Osteoblast (primary cell): ENCODE results near the gene GRM7. TPM values are rescaled to one million over a fixed set of nuclear protein-coding genes. Genes with fewer than 3 reads are reported as not detected.

Source experiments
- DNase-seq: peaks from one replicate; pipeline ENCODE4 v3.0.0; 2011; ENCODE audit warnings: low spot score, mixed read lengths; ENCODE audit not compliant: insufficient read length; ENCODE audit errors: missing footprints
- H2AFZ ChIP-seq: 2 replicates; pipeline ENCODE4 v1.6.0; 2011; ENCODE audit warnings: mild to moderate bottlenecking, low read length
- H3K27ac ChIP-seq: 2 replicates; pipeline ENCODE4 v1.5.1; 2011; ENCODE audit warnings: mild to moderate bottlenecking, low read depth, low read length, moderate library complexity
- H3K27me3 ChIP-seq: 2 replicates; pipeline ENCODE4 v1.6.0; 2012; ENCODE audit warnings: mild to moderate bottlenecking, control low read depth, inconsistent platforms, low read length, moderate library complexity; ENCODE audit not compliant: insufficient read depth
- H3K36me3 ChIP-seq: 2 replicates; pipeline ENCODE4 v1.5.1; 2011; ENCODE audit warnings: mild to moderate bottlenecking, low read length, control low read depth, moderate library complexity; ENCODE audit not compliant: insufficient read depth
- H3K4me1 ChIP-seq: 2 replicates; pipeline ENCODE4 v1.5.1; 2011; ENCODE audit warnings: mild to moderate bottlenecking, low read length, control low read depth, moderate library complexity; ENCODE audit not compliant: insufficient read depth
- H3K4me2 ChIP-seq: 2 replicates; pipeline ENCODE4 v1.6.0; 2011; ENCODE audit warnings: mild to moderate bottlenecking, low read length; ENCODE audit not compliant: insufficient read depth
- H3K4me3 ChIP-seq: fragments of 200-600 bp; sonication (generic); 3 replicates; pipeline ENCODE4 v1.5.1; 2012; ENCODE audit warnings: mild to moderate bottlenecking, low read length, inconsistent platforms; ENCODE audit not compliant: insufficient read depth
- H3K79me2 ChIP-seq: 2 replicates; pipeline ENCODE4 v1.6.0; 2012; ENCODE audit warnings: mild to moderate bottlenecking, low read length, control low read depth, inconsistent platforms; ENCODE audit not compliant: insufficient read depth
- H3K9me3 ChIP-seq: 2 replicates; pipeline ENCODE4 v1.5.1; 2011; ENCODE audit warnings: low read depth, low read length, control low read depth
- H4K20me1 ChIP-seq: 2 replicates; pipeline ENCODE4 v1.6.0; 2012; ENCODE audit warnings: mild to moderate bottlenecking, low read length, control low read depth; ENCODE audit not compliant: insufficient read depth
- total RNA-seq: library from RNA; depleted of rRNA; stranded (reverse); fragments of >200 nt; gene quantifications from 2 replicates; pipeline ENCODE4 v1.2.3, GENCODE V29; 2012
- TF ChIP-seq, protein P1 (sequence below): IDR thresholded peaks from 2 replicates; pipeline ENCODE4 v1.5.1; 2011; ENCODE audit warnings: mild to moderate bottlenecking, low read depth, low read length, moderate library complexity; ENCODE audit errors: extremely low read depth

Gene GRM7
- total RNA-seq, 1 donor = not detected

DNA sequence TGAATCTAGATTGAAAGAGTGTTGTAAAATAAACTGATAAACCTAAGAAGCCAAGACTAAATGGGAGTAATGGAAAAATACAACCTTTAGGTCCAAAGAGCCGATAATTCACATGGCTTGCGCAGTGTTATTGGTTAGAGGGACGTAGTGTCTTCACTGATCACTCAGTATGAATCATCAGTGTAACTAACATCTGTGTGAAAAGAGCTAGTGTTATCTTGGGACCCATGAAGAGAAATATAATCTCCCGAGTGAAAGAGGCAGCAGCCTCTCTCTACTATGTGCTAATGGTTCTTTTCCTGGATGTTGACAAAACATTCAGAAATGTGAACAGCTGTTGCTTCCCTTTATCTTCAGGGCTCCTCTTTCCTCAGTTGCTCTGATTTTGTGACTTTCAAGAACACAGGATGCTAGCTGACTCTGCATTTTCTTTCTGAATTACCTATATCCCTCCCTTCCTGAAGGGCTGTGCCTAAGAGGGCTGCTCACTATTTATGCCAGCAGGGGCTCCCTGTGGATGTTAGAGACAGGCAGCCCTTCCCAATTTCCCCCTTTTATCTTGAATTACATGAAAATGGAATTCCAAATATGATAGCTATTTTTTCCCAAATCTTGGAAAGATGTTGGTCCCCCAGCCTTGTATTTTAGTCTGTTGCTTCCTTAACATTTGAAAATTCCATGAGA, 128.8 kb downstream of the GRM7 start:
- no peak overlapping the region for H3K27ac ChIP-seq
- H3K9me3 ChIP-seq = no peaks in the 10 kb centered on the region
- H3K36me3 ChIP-seq = no peaks in the 10 kb centered on the region
- no peak for DNase-seq
- no peaks in the 10 kb centered on the region for H3K79me2 ChIP-seq
- no peaks in the 10 kb centered on the region for H3K27me3 ChIP-seq
- H3K4me3 ChIP-seq = no peak overlapping the region
- no peaks in the 10 kb centered on the region for H3K4me1 ChIP-seq
- H4K20me1 ChIP-seq = no peaks in the 10 kb centered on the region
- H2AFZ ChIP-seq = no peak overlapping the region
- TF ChIP-seq, protein P1, sequence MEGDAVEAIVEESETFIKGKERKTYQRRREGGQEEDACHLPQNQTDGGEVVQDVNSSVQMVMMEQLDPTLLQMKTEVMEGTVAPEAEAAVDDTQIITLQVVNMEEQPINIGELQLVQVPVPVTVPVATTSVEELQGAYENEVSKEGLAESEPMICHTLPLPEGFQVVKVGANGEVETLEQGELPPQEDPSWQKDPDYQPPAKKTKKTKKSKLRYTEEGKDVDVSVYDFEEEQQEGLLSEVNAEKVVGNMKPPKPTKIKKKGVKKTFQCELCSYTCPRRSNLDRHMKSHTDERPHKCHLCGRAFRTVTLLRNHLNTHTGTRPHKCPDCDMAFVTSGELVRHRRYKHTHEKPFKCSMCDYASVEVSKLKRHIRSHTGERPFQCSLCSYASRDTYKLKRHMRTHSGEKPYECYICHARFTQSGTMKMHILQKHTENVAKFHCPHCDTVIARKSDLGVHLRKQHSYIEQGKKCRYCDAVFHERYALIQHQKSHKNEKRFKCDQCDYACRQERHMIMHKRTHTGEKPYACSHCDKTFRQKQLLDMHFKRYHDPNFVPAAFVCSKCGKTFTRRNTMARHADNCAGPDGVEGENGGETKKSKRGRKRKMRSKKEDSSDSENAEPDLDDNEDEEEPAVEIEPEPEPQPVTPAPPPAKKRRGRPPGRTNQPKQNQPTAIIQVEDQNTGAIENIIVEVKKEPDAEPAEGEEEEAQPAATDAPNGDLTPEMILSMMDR = no peak
- H3K4me2 ChIP-seq = no peak overlapping the region

DNA sequence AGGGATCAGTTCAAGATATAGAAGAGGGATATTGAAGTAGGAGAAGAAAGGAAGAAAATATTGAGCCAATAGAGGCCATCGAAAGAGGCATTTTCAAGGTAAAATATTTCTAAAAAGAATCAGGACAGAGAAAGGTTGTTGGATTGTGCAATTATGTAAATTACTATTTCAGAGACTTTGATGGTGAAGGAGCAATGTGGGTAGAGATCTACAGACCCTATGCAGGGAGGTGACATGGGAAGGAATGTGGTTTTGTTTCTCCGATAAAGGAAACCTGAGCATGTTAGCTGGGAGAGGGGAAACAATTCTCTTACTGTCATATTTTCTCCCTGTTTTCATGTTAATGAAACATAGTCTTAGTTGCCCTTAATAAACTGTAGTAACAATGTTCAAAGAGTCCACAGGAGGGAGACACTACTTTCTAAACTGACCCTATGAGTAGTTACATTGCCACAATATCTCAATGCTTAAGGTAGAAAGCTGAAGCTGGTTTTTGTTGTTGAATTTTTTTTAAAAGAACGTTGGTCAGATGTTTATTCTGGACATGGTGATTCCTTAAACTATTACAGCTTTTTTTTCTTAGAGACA, 133.3 kb downstream of the GRM7 start:
- TF ChIP-seq, protein P1 = no peak
- DNase-seq = peak; percentile 41
- H3K4me3 ChIP-seq = no peak overlapping the region
- H3K27me3 ChIP-seq = no peaks in the 10 kb centered on the region
- H3K27ac ChIP-seq = no peak overlapping the region
- H3K4me1 ChIP-seq = no peaks in the 10 kb centered on the region
- H2AFZ ChIP-seq = no peak overlapping the region
- no peaks in the 10 kb centered on the region for H4K20me1 ChIP-seq
- H3K36me3 ChIP-seq = no peaks in the 10 kb centered on the region
- H3K9me3 ChIP-seq = no peaks in the 10 kb centered on the region
- H3K4me2 ChIP-seq = no peak overlapping the region
- H3K79me2 ChIP-seq = no peaks in the 10 kb centered on the region

DNA sequence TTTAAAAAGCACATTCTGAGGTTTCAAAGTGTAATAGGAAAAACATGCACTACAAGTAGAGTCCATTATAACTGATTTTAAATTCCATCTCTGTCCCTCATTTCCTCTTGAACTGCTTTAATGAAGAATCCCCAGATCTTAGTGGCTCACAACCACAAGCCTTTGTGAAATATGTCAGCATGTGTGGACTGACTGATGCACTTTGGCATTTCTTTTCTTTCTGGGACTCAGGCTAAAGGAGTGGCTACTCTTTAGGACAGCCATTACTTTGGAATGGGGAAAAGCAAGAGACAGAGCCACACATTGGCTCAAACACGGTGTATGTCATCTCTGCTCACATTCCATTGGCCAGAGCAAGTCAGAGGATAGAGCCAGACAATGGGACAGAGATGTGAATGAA, 139.6 kb downstream of the GRM7 start:
- no peaks in the 10 kb centered on the region for H3K36me3 ChIP-seq
- TF ChIP-seq, protein P1 = no peak
- no peak overlapping the region for H3K27ac ChIP-seq
- H3K9me3 ChIP-seq = peaks cover 6% of the 10 kb centered on the region
- DNase-seq = no peak
- no peaks in the 10 kb centered on the region for H3K27me3 ChIP-seq
- H3K4me2 ChIP-seq = no peak overlapping the region
- H4K20me1 ChIP-seq = no peaks in the 10 kb centered on the region
- no peaks in the 10 kb centered on the region for H3K4me1 ChIP-seq
- no peaks in the 10 kb centered on the region for H3K79me2 ChIP-seq
- no peak overlapping the region for H3K4me3 ChIP-seq
- no peak overlapping the region for H2AFZ ChIP-seq

DNA sequence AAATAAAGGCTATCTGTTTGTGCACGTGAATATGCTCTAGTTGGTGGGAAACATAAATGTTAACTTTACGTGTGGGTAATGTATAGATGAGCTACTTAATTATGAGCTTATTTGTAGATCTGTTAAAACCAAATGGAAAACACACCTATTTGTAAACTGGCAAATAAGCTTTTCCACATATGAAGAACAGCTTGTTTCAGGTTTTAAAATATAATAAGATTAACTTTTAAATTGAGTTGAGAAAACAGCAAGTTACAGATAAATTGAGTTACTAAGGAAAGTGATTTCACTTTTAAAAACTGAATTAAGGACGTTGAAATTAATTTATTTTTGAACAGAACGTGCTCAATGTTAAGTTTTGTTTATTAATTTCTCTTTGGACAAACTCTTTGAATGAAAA, 140.5 kb downstream of the GRM7 start:
- no peak overlapping the region for H3K27ac ChIP-seq

More for the DNA sequence above, 140.5 kb downstream of the GRM7 start:
- Histone ChIP-seq H3K4me1 (no peaks in the 10 kb centered on the region), H2AFZ (no peak overlapping the region), H3K36me3 (no peaks in the 10 kb centered on the region), H3K4me3 (no peak overlapping the region), H3K27me3 (no peaks in the 10 kb centered on the region), H3K4me2 (no peak overlapping the region), H3K79me2 (no peaks in the 10 kb centered on the region), H4K20me1 (no peaks in the 10 kb centered on the region), H3K9me3 (peaks cover 6% of the 10 kb centered on the region)
- TF ChIP-seq, protein P1 = no peak
- DNase-seq = no peak
